Upper lobe of left lung (tissue), 4 donors: Measurements from ENCODE around the gene C1orf21.

Experiments used
- EP300 ChIP-seq, 4 donors: sonication (generic); formaldehyde crosslinking; IDR thresholded peaks; one replicate each; pipeline ENCODE4 v1.5.1; 2017; ENCODE audit warnings: antibody characterized with exemption in 4 of 4, control low read depth in 2 of 4
- POLR2A ChIP-seq, 4 donors: fragments of 450-650 bp; IDR thresholded peaks; one replicate each; pipeline ENCODE4 v1.5.1; 2016 to 2017; ENCODE audit warnings: antibody characterized with exemption in 4 of 4, mild to moderate bottlenecking in 2 of 4
- POLR2AphosphoS5 ChIP-seq, 2 donors: sonication (generic); formaldehyde crosslinking; IDR thresholded peaks; one replicate each; pipeline ENCODE4 v1.5.1; 2017; ENCODE audit warnings: antibody characterized with exemption in 2 of 2
- TF ChIP-seq, protein P1 (sequence below), 6 experiments: fragments of 450-650 bp in 4 of 6; fragments of 200-600 bp in 2 of 6; sonication (generic) in 2 of 6; IDR thresholded peaks; one replicate each; pipeline ENCODE4 v1.5.1; 2016 to 2019; ENCODE audit warnings: antibody characterized with exemption in 6 of 6

DNA sequence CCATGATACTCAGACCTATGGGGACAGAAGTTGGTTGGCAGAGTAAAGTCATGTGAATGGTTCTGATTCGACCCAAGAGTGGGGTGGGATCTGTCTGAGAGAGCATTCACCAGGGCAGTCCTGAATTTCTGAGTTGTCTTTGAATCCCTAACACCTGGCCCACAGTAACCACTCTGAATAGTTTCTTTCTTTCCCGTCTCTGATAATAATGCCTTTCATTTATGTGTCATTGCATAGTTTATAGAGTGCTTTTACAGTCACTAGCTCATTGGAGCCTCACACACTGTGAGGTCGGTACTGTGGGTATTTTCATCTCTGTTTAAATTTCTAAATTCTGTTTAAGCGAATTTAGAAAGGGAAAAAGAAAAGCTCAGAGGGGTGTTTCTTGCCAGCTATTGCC lies 147.1 kb downstream of the C1orf21 start:
- TF ChIP-seq, protein P1, sequence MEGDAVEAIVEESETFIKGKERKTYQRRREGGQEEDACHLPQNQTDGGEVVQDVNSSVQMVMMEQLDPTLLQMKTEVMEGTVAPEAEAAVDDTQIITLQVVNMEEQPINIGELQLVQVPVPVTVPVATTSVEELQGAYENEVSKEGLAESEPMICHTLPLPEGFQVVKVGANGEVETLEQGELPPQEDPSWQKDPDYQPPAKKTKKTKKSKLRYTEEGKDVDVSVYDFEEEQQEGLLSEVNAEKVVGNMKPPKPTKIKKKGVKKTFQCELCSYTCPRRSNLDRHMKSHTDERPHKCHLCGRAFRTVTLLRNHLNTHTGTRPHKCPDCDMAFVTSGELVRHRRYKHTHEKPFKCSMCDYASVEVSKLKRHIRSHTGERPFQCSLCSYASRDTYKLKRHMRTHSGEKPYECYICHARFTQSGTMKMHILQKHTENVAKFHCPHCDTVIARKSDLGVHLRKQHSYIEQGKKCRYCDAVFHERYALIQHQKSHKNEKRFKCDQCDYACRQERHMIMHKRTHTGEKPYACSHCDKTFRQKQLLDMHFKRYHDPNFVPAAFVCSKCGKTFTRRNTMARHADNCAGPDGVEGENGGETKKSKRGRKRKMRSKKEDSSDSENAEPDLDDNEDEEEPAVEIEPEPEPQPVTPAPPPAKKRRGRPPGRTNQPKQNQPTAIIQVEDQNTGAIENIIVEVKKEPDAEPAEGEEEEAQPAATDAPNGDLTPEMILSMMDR (IDR thresholded peaks at IDR 0.05), result no peak
- TF ChIP-seq POLR2A (IDR thresholded peaks at IDR 0.05) (no peak), POLR2AphosphoS5 (IDR thresholded peaks at IDR 0.05) (no peak), EP300 (IDR thresholded peaks at IDR 0.05) (no peak)
